Astrocyte (in vitro differentiated cells and primary cell): Measurements from ENCODE around the gene PDE11A. TPM values are rescaled to one million over a fixed set of nuclear protein-coding genes. Genes with fewer than 3 reads are reported as not detected.

Experiments used
- DNase-seq: peaks from one replicate; pipeline ENCODE4 v3.0.0-alpha.2; 2010; ENCODE audit warnings: low read depth
- FAIRE-seq: peaks from 2 replicates; lab custom pipeline; 2011; peaks lifted over from hg19 to GRCh38; lab: Jason Lieb, UNC
- H2AFZ ChIP-seq: 2 replicates; pipeline ENCODE4 v1.6.0; 2012; ENCODE audit warnings: low read depth, low read length, inconsistent platforms
- H3K27ac ChIP-seq: 2 replicates; pipeline ENCODE4 v1.5.1; 2011; ENCODE audit warnings: low read depth, low read length, inconsistent platforms
- H3K27me3 ChIP-seq: 2 replicates; pipeline ENCODE4 v1.6.0; 2011; ENCODE audit warnings: low read length, inconsistent platforms; ENCODE audit not compliant: insufficient read depth
- H3K36me3 ChIP-seq: 2 replicates; pipeline ENCODE4 v1.5.1; 2011; ENCODE audit warnings: low read length, inconsistent platforms; ENCODE audit not compliant: insufficient read depth
- H3K4me1 ChIP-seq: 2 replicates; pipeline ENCODE4 v1.5.1; 2011; ENCODE audit warnings: low read length, inconsistent platforms; ENCODE audit not compliant: insufficient read depth
- H3K4me2 ChIP-seq: 2 replicates; pipeline ENCODE4 v1.6.0; 2012; ENCODE audit warnings: low read length, inconsistent platforms
- H3K4me3 ChIP-seq: 2 replicates; pipeline ENCODE4 v1.5.1; 2011; ENCODE audit warnings: low read depth, mild to moderate bottlenecking, low read length, inconsistent platforms; ENCODE audit not compliant: insufficient read depth
- H3K79me2 ChIP-seq: 2 replicates; pipeline ENCODE4 v1.6.0; 2012; ENCODE audit warnings: mild to moderate bottlenecking, low read length, inconsistent platforms; ENCODE audit not compliant: insufficient read depth
- H3K9ac ChIP-seq: 2 replicates; pipeline ENCODE4 v1.6.0; 2012; ENCODE audit warnings: mild to moderate bottlenecking, low read length, inconsistent platforms
- H3K9me3 ChIP-seq: 2 replicates; pipeline ENCODE4 v1.5.1; 2012; ENCODE audit warnings: low read depth, mild to moderate bottlenecking, low read length, inconsistent platforms; ENCODE audit not compliant: insufficient read depth
- H4K20me1 ChIP-seq: 2 replicates; pipeline ENCODE4 v1.6.0; 2012; ENCODE audit warnings: low read length, inconsistent platforms; ENCODE audit not compliant: insufficient read depth
- H3K27ac Mint-ChIP-seq: one replicate; pipeline ENCODE4 v1.8.0; 2021; ENCODE audit warnings: mild to moderate bottlenecking, mixed read lengths; ENCODE audit not compliant: unreplicated experiment
- H3K27me3 Mint-ChIP-seq: one replicate; pipeline ENCODE4 v1.8.0; 2021; ENCODE audit warnings: low read depth, mixed read lengths; ENCODE audit not compliant: unreplicated experiment
- H3K36me3 Mint-ChIP-seq: one replicate; pipeline ENCODE4 v1.8.0; 2021; ENCODE audit warnings: low read depth, mixed read lengths; ENCODE audit not compliant: unreplicated experiment
- H3K4me1 Mint-ChIP-seq: one replicate; pipeline ENCODE4 v1.8.0; 2021; ENCODE audit warnings: low read depth, mixed read lengths; ENCODE audit not compliant: unreplicated experiment
- H3K4me3 Mint-ChIP-seq: one replicate; pipeline ENCODE4 v1.8.0; 2021; ENCODE audit warnings: mild to moderate bottlenecking, moderate library complexity, mixed read lengths; ENCODE audit not compliant: unreplicated experiment
- H3K9me3 Mint-ChIP-seq: one replicate; pipeline ENCODE4 v1.8.0; 2021; ENCODE audit warnings: mild to moderate bottlenecking, mixed read lengths; ENCODE audit not compliant: unreplicated experiment
- EZH2 ChIP-seq: IDR thresholded peaks from 2 replicates; pipeline ENCODE4 v1.6.1; 2012; ENCODE audit warnings: mild to moderate bottlenecking, low read length, inconsistent platforms; ENCODE audit not compliant: insufficient read depth
- total RNA-seq: library from RNA; stranded (reverse); gene quantifications from 2 replicates; pipeline ENCODE4 v1.2.1, GENCODE V29; 2021
- TF ChIP-seq, protein P1 (sequence below): IDR thresholded peaks from 2 replicates; pipeline ENCODE4 v1.5.1; 2011; ENCODE audit warnings: low read depth, mild to moderate bottlenecking, inconsistent platforms, low read length, moderate library complexity; ENCODE audit not compliant: insufficient read depth

PDE11A gene
- total RNA-seq, 1 donor from 2014 or later, result 0.45 TPM

DNA sequence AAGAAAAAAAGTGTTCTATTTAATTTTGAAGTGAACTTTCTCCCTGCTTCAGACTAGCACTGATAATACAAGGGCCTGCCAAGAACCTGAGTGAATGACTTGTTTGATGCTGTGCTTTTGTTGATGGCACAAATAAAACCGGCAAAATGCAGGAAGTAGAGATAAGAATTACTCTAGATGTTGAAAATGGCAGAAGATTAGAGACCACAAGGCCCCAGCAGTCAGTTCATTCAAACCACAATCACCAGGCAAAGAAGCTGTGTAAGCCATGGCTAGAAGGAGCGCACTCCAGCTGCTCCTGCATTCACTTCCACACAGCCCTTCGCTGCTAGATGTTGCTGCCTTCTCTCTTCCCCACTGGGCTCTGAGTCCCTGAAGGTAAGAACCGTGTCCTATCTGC lies 383.0 kb downstream of the PDE11A start:
- no peaks in the 10 kb centered on the region for H3K79me2 ChIP-seq
- H3K9ac ChIP-seq, result no peak overlapping the region
- no peak overlapping the region for H2AFZ ChIP-seq
- peaks cover 2% of the 10 kb centered on the region for H3K27me3 Mint-ChIP-seq
- no peaks in the 10 kb centered on the region for H3K9me3 ChIP-seq
- no peak for TF ChIP-seq EZH2
- TF ChIP-seq, protein P1, sequence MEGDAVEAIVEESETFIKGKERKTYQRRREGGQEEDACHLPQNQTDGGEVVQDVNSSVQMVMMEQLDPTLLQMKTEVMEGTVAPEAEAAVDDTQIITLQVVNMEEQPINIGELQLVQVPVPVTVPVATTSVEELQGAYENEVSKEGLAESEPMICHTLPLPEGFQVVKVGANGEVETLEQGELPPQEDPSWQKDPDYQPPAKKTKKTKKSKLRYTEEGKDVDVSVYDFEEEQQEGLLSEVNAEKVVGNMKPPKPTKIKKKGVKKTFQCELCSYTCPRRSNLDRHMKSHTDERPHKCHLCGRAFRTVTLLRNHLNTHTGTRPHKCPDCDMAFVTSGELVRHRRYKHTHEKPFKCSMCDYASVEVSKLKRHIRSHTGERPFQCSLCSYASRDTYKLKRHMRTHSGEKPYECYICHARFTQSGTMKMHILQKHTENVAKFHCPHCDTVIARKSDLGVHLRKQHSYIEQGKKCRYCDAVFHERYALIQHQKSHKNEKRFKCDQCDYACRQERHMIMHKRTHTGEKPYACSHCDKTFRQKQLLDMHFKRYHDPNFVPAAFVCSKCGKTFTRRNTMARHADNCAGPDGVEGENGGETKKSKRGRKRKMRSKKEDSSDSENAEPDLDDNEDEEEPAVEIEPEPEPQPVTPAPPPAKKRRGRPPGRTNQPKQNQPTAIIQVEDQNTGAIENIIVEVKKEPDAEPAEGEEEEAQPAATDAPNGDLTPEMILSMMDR, result no peak
- H3K4me2 ChIP-seq, result no peak overlapping the region
- H3K4me3 ChIP-seq, result no peak overlapping the region
- H3K4me1 ChIP-seq, result no peaks in the 10 kb centered on the region
- no peaks in the 10 kb centered on the region for H3K27me3 ChIP-seq
- H3K27ac ChIP-seq, result no peak overlapping the region
- no peaks in the 10 kb centered on the region for H3K4me1 Mint-ChIP-seq
- H3K36me3 ChIP-seq, result no peaks in the 10 kb centered on the region
- no peaks in the 10 kb centered on the region for H3K9me3 Mint-ChIP-seq
- H4K20me1 ChIP-seq, result no peaks in the 10 kb centered on the region
- no peak overlapping the region for H3K27ac Mint-ChIP-seq
- FAIRE-seq (no peak), DNase-seq (no peak)
- no peak overlapping the region for H3K4me3 Mint-ChIP-seq
- H3K36me3 Mint-ChIP-seq, result no peaks in the 10 kb centered on the region

DNA sequence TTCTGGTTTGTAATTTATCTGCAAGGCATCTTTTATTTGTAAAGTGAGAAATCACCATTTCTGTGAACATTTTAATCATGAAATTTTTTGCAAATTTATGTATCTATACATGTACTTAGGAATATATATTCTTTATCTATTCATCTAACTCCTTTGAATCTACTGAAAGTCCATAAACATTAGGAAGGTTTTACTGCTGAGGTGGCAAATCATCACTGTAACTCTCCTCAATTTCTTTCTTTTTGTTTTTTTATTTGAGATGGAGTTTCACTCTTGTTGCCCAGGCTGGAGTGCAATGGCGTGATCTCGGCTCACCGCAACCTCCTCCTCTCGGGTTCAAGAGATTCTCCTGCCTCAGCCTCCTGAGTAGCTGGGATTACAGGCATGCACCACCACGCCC lies 383.7 kb downstream of the PDE11A start:
- Mint-ChIP-seq H3K9me3 (no peaks in the 10 kb centered on the region), H3K36me3 (no peaks in the 10 kb centered on the region), H3K4me3 (no peak overlapping the region), H3K4me1 (no peaks in the 10 kb centered on the region), H3K27me3 (peaks cover 2% of the 10 kb centered on the region), H3K27ac (no peak overlapping the region)
- no peak overlapping the region for H3K4me3 ChIP-seq
- DNase-seq (no peak), FAIRE-seq (no peak)
- H2AFZ ChIP-seq, result no peak overlapping the region
- TF ChIP-seq EZH2, result no peak
- TF ChIP-seq, protein P1, result no peak
- H3K36me3 ChIP-seq, result no peaks in the 10 kb centered on the region
- H3K79me2 ChIP-seq, result no peaks in the 10 kb centered on the region
- no peaks in the 10 kb centered on the region for H3K4me1 ChIP-seq
- no peak overlapping the region for H3K9ac ChIP-seq
- H3K27me3 ChIP-seq, result no peaks in the 10 kb centered on the region
- H3K4me2 ChIP-seq, result no peak overlapping the region
- no peaks in the 10 kb centered on the region for H4K20me1 ChIP-seq
- H3K27ac ChIP-seq, result no peak overlapping the region
- no peaks in the 10 kb centered on the region for H3K9me3 ChIP-seq

DNA sequence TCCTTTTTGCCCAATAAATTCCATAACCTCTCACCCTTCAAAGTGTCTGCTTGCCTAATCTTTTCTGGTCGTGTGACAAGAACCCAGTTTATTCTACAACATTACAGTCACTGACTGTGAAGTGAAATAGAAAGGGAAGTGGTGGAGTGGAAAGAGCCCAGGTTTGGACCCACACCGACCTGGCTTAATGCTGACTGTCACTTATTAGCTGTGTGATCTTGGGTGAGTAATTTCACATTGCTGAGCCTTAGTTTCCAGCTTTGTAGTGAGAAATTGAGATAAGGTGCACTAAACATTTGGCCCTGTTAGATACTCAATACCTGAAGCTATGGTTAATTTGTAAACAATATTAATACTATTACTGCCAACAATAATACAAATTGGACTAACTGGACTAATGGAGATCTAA lies 388.9 kb downstream of the PDE11A start:
- Mint-ChIP-seq H3K4me1 (no peaks in the 10 kb centered on the region), H3K27me3 (peaks cover 2% of the 10 kb centered on the region), H3K4me3 (no peak overlapping the region), H3K27ac (no peak overlapping the region), H3K9me3 (no peaks in the 10 kb centered on the region), H3K36me3 (no peaks in the 10 kb centered on the region)
- no peak overlapping the region for H2AFZ ChIP-seq
- no peak overlapping the region for H3K4me3 ChIP-seq
- TF ChIP-seq EZH2, result no peak
- TF ChIP-seq, protein P1, result no peak
- no peaks in the 10 kb centered on the region for H3K36me3 ChIP-seq
- no peaks in the 10 kb centered on the region for H3K27me3 ChIP-seq
- H3K4me2 ChIP-seq, result no peak overlapping the region
- no peaks in the 10 kb centered on the region for H3K4me1 ChIP-seq
- FAIRE-seq, result no peak
- no peak overlapping the region for H3K9ac ChIP-seq
- no peaks in the 10 kb centered on the region for H4K20me1 ChIP-seq
- H3K9me3 ChIP-seq, result no peaks in the 10 kb centered on the region
- no peaks in the 10 kb centered on the region for H3K79me2 ChIP-seq
- no peak overlapping the region for H3K27ac ChIP-seq
- DNase-seq, result no peak
